SK-N-SH treated with all-trans-retinoic acid at 6 μM for 48 hours (cell line): Measurements from ENCODE around the gene SIRT2.

Experiments
- ATAC-seq: fragments of 200-7000 bp; cut with Tn5 transposase; 3 replicates; pipeline ENCODE4 v1.9.1; 2020; ENCODE audit warnings: mild to moderate bottlenecking, moderate library complexity
- ARNTL ChIP-seq: fragments of 450-650 bp; formaldehyde crosslinking; IDR thresholded peaks from 2 replicates; pipeline ENCODE4 v1.5.0; 2020; ENCODE audit warnings: low read depth, mild to moderate bottlenecking, moderate library complexity, borderline replicate concordance
- BACH2 ChIP-seq: fragments of 250-450 bp; sonication (Bioruptor Pico); IDR thresholded peaks from 2 replicates; pipeline ENCODE4 v1.9.0; 2021; ENCODE audit warnings: mild to moderate bottlenecking, borderline replicate concordance
- CSDC2 ChIP-seq: fragments of 250-450 bp; sonication (Bioruptor Pico); IDR thresholded peaks from 2 replicates; pipeline ENCODE4 v1.5.0; 2020; ENCODE audit warnings: mild to moderate bottlenecking, moderate library complexity
- ESRRG ChIP-seq: fragments of 250-450 bp; sonication (Bioruptor Pico); IDR thresholded peaks from 2 replicates; pipeline ENCODE4 v1.6.1; 2021; ENCODE audit warnings: mild to moderate bottlenecking
- GLIS3 ChIP-seq: fragments of 250-450 bp; sonication (Bioruptor Pico); IDR thresholded peaks from 2 replicates; pipeline ENCODE4 v1.5.0; 2020; ENCODE audit warnings: mild to moderate bottlenecking, moderate library complexity
- ISL1 ChIP-seq: fragments of 250-450 bp; sonication (Bioruptor Pico); IDR thresholded peaks from 2 replicates; pipeline ENCODE4 v2.1.2; 2022; ENCODE audit warnings: mild to moderate bottlenecking, moderate library complexity
- OSR1 ChIP-seq: fragments of 250-450 bp; sonication (Bioruptor Pico); IDR thresholded peaks from 2 replicates; pipeline ENCODE4 v1.8.0; 2022; ENCODE audit warnings: moderate library complexity, mild to moderate bottlenecking, inconsistent platforms
- PPARA ChIP-seq: fragments of 250-450 bp; sonication (Bioruptor Pico); IDR thresholded peaks from 2 replicates; pipeline ENCODE4 v1.5.0; 2020; ENCODE audit warnings: mild to moderate bottlenecking, borderline replicate concordance
- RARB ChIP-seq: fragments of 250-450 bp; sonication (Bioruptor Pico); IDR thresholded peaks from 2 replicates; pipeline ENCODE4 v1.8.0; 2021; ENCODE audit warnings: mild to moderate bottlenecking, moderate library complexity
- SNAI2 ChIP-seq: fragments of 250-450 bp; sonication (Bioruptor Pico); IDR thresholded peaks from 2 replicates; pipeline ENCODE4 v1.5.0; 2020; ENCODE audit warnings: mild to moderate bottlenecking, moderate library complexity
- TCF4 ChIP-seq: fragments of 250-450 bp; sonication (Bioruptor Pico); IDR thresholded peaks from 2 replicates; pipeline ENCODE4 v1.8.0; 2021; ENCODE audit warnings: mild to moderate bottlenecking, moderate library complexity, borderline replicate concordance
- TOX ChIP-seq: fragments of 250-450 bp; sonication (Bioruptor Pico); IDR thresholded peaks from 2 replicates; pipeline ENCODE4 v1.8.0; 2021; ENCODE audit warnings: mild to moderate bottlenecking, moderate library complexity, borderline replicate concordance
- ZC3H10 ChIP-seq: fragments of 250-450 bp; sonication (Bioruptor Pico); IDR thresholded peaks from 2 replicates; pipeline ENCODE4 v1.5.1; 2021; ENCODE audit warnings: mild to moderate bottlenecking, moderate library complexity
- ZFP3 ChIP-seq: fragments of 250-450 bp; sonication (Bioruptor Pico); IDR thresholded peaks from 2 replicates; pipeline ENCODE4 v1.5.0; 2020; ENCODE audit warnings: mild to moderate bottlenecking, moderate library complexity
- ZFP30 ChIP-seq: fragments of 450-650 bp; formaldehyde crosslinking; IDR thresholded peaks from 2 replicates; pipeline ENCODE4 v1.5.0; 2022; ENCODE audit warnings: mild to moderate bottlenecking, moderate library complexity
- ZNF565 ChIP-seq: fragments of 450-650 bp; formaldehyde crosslinking; conservative IDR thresholded peaks from 2 replicates; pipeline ENCODE4 v1.5.0; 2020; ENCODE audit warnings: low read depth, mild to moderate bottlenecking, moderate library complexity
- ZNF70 ChIP-seq: fragments of 450-650 bp; formaldehyde crosslinking; IDR thresholded peaks from 2 replicates; pipeline ENCODE4 v1.5.0; 2020; ENCODE audit warnings: mild to moderate bottlenecking, moderate library complexity
- TF ChIP-seq, protein P1 (sequence below): fragments of 250-450 bp; sonication (Bioruptor Pico); IDR thresholded peaks from 2 replicates; pipeline ENCODE4 v1.5.0; 2020; ENCODE audit warnings: mild to moderate bottlenecking, moderate library complexity
- TF ChIP-seq, protein P2 (sequence below): fragments of 250-450 bp; sonication (Bioruptor Pico); IDR thresholded peaks from 2 replicates; pipeline ENCODE4 v1.8.0; 2020; ENCODE audit warnings: mild to moderate bottlenecking, moderate library complexity, borderline replicate concordance
- TF ChIP-seq, protein P3 (sequence below): fragments of 250-450 bp; sonication (Bioruptor Pico); IDR thresholded peaks from 2 replicates; pipeline ENCODE4 v1.5.1; 2020; ENCODE audit warnings: low read depth, mild to moderate bottlenecking, moderate library complexity
- TF ChIP-seq, protein P4 (sequence below): fragments of 250-450 bp; sonication (Bioruptor Pico); IDR thresholded peaks from 2 replicates; pipeline ENCODE4 v1.8.0; 2021; ENCODE audit warnings: low read depth, mild to moderate bottlenecking, moderate library complexity, borderline replicate concordance
- TF ChIP-seq, protein P5 (sequence below): fragments of 250-450 bp; sonication (Bioruptor Pico); IDR thresholded peaks from 2 replicates; pipeline ENCODE4 v1.5.1; 2021; ENCODE audit warnings: mild to moderate bottlenecking, moderate library complexity

The SIRT2 gene

DNA sequence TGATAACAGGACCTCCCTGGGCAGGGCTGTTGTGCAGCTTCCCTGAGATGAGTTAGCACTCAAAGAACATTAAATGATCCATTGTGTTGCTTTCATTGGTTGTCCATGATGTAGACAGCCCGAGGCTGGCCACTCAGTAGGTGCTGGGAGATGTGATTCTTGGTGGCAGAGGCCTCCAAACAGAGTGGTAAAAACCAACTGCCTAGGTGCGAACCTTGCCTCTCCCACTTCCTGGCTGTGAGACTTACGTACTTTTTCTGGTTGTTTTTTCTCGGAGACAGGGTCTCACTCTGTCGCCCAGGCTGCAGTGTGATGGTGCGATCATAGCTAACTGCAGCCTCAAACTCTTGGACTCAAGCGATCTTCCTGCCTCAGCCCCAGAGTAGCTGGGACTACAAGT, 25.0 kb upstream of the SIRT2 start:
- TF ChIP-seq TOX (CRISPR knock-in tag): no peak
- TF ChIP-seq ESRRG: no peak
- TF ChIP-seq, protein P1, sequence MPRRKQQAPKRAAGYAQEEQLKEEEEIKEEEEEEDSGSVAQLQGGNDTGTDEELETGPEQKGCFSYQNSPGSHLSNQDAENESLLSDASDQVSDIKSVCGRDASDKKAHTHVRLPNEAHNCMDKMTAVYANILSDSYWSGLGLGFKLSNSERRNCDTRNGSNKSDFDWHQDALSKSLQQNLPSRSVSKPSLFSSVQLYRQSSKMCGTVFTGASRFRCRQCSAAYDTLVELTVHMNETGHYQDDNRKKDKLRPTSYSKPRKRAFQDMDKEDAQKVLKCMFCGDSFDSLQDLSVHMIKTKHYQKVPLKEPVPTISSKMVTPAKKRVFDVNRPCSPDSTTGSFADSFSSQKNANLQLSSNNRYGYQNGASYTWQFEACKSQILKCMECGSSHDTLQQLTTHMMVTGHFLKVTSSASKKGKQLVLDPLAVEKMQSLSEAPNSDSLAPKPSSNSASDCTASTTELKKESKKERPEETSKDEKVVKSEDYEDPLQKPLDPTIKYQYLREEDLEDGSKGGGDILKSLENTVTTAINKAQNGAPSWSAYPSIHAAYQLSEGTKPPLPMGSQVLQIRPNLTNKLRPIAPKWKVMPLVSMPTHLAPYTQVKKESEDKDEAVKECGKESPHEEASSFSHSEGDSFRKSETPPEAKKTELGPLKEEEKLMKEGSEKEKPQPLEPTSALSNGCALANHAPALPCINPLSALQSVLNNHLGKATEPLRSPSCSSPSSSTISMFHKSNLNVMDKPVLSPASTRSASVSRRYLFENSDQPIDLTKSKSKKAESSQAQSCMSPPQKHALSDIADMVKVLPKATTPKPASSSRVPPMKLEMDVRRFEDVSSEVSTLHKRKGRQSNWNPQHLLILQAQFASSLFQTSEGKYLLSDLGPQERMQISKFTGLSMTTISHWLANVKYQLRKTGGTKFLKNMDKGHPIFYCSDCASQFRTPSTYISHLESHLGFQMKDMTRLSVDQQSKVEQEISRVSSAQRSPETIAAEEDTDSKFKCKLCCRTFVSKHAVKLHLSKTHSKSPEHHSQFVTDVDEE: no peak
- TF ChIP-seq ZNF565 (CRISPR knock-in tag): no peak
- no peak for TF ChIP-seq SNAI2 (CRISPR knock-in tag)
- TF ChIP-seq ZNF70 (CRISPR knock-in tag): no peak
- ATAC-seq: no peak

DNA sequence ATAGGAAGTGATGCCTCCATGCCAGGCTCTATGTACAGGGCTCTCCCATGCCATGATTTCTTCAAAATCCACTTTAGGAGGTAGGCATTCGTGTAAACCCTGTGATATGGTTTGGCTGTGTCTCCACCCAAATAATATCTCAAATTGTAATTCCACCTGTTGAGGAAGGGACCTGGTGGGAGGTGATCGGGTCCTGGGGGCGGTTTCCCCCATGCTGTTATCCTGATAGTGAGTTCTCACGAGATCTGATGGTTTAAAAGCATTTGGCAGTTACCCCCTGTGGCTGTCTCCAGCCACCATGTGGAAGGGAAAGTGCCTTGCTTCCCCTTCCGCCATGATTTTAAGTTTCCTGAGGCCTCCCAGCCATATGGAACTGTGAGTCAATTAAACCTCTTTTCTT, 23.1 kb upstream of the SIRT2 start:
- no peak for ATAC-seq
- TF ChIP-seq ZNF565 (CRISPR knock-in tag) (no peak), OSR1 (CRISPR knock-in tag) (no peak), ISL1 (CRISPR knock-in tag) (no peak), ZC3H10 (CRISPR knock-in tag) (no peak), SNAI2 (CRISPR knock-in tag) (no peak), RARB (CRISPR knock-in tag) (no peak), TOX (CRISPR knock-in tag) (no peak), GLIS3 (no peak), PPARA (CRISPR knock-in tag) (no peak), ESRRG (no peak), ZNF70 (CRISPR knock-in tag) (no peak), TCF4 (CRISPR knock-in tag) (no peak), ZFP3 (CRISPR knock-in tag) (no peak), CSDC2 (CRISPR knock-in tag) (no peak), BACH2 (no peak), ARNTL (no peak)
- TF ChIP-seq, protein P2, sequence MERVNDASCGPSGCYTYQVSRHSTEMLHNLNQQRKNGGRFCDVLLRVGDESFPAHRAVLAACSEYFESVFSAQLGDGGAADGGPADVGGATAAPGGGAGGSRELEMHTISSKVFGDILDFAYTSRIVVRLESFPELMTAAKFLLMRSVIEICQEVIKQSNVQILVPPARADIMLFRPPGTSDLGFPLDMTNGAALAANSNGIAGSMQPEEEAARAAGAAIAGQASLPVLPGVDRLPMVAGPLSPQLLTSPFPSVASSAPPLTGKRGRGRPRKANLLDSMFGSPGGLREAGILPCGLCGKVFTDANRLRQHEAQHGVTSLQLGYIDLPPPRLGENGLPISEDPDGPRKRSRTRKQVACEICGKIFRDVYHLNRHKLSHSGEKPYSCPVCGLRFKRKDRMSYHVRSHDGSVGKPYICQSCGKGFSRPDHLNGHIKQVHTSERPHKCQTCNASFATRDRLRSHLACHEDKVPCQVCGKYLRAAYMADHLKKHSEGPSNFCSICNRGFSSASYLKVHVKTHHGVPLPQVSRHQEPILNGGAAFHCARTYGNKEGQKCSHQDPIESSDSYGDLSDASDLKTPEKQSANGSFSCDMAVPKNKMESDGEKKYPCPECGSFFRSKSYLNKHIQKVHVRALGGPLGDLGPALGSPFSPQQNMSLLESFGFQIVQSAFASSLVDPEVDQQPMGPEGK (CRISPR knock-in tag): no peak
- TF ChIP-seq, protein P3, sequence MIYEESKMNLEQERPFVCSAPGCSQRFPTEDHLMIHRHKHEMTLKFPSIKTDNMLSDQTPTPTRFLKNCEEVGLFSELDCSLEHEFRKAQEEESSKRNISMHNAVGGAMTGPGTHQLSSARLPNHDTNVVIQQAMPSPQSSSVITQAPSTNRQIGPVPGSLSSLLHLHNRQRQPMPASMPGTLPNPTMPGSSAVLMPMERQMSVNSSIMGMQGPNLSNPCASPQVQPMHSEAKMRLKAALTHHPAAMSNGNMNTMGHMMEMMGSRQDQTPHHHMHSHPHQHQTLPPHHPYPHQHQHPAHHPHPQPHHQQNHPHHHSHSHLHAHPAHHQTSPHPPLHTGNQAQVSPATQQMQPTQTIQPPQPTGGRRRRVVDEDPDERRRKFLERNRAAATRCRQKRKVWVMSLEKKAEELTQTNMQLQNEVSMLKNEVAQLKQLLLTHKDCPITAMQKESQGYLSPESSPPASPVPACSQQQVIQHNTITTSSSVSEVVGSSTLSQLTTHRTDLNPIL (CRISPR knock-in tag): no peak
- TF ChIP-seq, protein P4, sequence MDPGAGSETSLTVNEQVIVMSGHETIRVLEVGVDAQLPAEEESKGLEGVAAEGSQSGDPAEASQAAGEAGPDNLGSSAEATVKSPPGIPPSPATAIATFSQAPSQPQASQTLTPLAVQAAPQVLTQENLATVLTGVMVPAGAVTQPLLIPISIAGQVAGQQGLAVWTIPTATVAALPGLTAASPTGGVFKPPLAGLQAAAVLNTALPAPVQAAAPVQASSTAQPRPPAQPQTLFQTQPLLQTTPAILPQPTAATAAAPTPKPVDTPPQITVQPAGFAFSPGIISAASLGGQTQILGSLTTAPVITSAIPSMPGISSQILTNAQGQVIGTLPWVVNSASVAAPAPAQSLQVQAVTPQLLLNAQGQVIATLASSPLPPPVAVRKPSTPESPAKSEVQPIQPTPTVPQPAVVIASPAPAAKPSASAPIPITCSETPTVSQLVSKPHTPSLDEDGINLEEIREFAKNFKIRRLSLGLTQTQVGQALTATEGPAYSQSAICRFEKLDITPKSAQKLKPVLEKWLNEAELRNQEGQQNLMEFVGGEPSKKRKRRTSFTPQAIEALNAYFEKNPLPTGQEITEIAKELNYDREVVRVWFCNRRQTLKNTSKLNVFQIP: no peak

DNA sequence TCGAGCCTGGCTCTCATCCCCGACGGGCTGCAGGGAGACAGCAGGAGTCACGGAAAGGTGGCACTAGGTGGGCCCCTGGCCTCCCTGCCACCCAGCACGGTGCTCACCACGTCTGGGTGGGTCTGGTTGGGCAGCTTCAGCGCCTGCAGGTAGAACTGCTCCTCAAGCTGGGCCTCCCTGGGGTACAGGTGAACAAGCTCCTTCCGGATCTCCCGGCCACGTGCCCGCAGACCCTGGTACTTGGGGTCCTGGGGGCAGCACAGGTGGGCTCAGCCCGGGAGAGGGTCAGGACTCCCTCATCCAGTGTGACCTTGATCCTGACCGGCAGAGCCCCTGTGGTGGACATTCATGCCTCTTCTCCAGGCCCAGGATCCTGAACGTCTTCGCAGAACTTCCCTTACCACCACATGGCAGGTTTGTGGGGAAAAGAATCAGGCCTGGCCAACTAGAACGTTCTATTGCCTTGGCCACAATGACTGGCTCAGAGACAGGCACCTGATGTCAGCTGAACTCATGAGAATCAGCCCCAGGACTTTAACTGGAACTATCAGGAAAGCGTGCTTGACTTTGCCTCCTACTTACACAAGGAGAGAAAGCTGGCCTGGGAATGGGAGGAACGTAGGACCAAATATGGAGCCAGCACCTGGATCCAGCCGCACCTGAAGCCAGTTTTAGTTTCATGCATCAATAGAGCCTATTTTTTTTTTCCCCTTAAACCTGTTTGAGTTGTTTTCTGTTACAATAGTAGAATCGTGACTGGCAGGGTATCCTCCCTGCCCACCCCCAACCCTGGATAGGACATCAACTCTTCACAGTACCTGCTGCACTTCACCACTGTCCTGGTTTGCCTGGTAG, 22.2 kb upstream of the SIRT2 start:
- TF ChIP-seq ZNF565 (CRISPR knock-in tag): no peak
- no peak for TF ChIP-seq ZFP30 (CRISPR knock-in tag)
- TF ChIP-seq, protein P4: no peak
- TF ChIP-seq ISL1 (CRISPR knock-in tag): no peak
- no peak for TF ChIP-seq SNAI2 (CRISPR knock-in tag)
- no peak for TF ChIP-seq TCF4 (CRISPR knock-in tag)
- no peak for TF ChIP-seq TOX (CRISPR knock-in tag)
- TF ChIP-seq RARB (CRISPR knock-in tag): no peak
- TF ChIP-seq, protein P2 (CRISPR knock-in tag): no peak
- no peak for TF ChIP-seq ZFP3 (CRISPR knock-in tag)
- TF ChIP-seq, protein P5, sequence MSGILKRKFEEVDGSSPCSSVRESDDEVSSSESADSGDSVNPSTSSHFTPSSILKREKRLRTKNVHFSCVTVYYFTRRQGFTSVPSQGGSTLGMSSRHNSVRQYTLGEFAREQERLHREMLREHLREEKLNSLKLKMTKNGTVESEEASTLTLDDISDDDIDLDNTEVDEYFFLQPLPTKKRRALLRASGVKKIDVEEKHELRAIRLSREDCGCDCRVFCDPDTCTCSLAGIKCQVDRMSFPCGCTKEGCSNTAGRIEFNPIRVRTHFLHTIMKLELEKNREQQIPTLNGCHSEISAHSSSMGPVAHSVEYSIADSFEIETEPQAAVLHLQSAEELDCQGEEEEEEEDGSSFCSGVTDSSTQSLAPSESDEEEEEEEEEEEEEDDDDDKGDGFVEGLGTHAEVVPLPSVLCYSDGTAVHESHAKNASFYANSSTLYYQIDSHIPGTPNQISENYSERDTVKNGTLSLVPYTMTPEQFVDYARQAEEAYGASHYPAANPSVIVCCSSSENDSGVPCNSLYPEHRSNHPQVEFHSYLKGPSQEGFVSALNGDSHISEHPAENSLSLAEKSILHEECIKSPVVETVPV (CRISPR knock-in tag): no peak
- TF ChIP-seq ESRRG: no peak

More for the DNA sequence above, 22.2 kb upstream of the SIRT2 start:
- no peak for ATAC-seq
